GM23338 (cell line): ENCODE data around the gene ZNF516. TPM values are rescaled to one million over a fixed set of nuclear protein-coding genes. Genes with fewer than 3 reads are reported as not detected.

ENCODE experiments used
- ATAC-seq: fragments of 200-7000 bp; cut with Tn5 transposase; 3 replicates; pipeline ENCODE4 v1.9.1; 2020
- DNase-seq: peaks from one replicate; pipeline ENCODE4 v3.0.0-alpha.2; 2015; ENCODE audit warnings: low spot score
- H2AFZ ChIP-seq: fragments of 200-600 bp; sonication (generic); 2 replicates; pipeline ENCODE4 v1.8.0; 2016; ENCODE audit warnings: antibody characterized with exemption, mild to moderate bottlenecking, moderate library complexity
- H3F3A ChIP-seq: fragments of 200-600 bp; sonication (generic); replicated peaks from 2 replicates; pipeline ENCODE4 v1.8.0; 2017; ENCODE audit warnings: antibody characterized with exemption, mixed run types, low read depth
- H3K27ac ChIP-seq: fragments of 200-600 bp; sonication (generic); 2 replicates; pipeline ENCODE4 v1.6.1; 2016; ENCODE audit warnings: low read depth
- H3K27me3 ChIP-seq: fragments of 200-600 bp; sonication (generic); 2 replicates; pipeline ENCODE4 v1.8.0; 2016; ENCODE audit warnings: mild to moderate bottlenecking, mixed run types, moderate library complexity; ENCODE audit not compliant: insufficient read depth
- H3K36me3 ChIP-seq: fragments of 200-600 bp; sonication (generic); 2 replicates; pipeline ENCODE4 v1.8.0; 2016; ENCODE audit warnings: mild to moderate bottlenecking; ENCODE audit not compliant: insufficient read depth
- H3K4me1 ChIP-seq: fragments of 200-600 bp; sonication (generic); 2 replicates; pipeline ENCODE4 v1.8.0; 2016; ENCODE audit warnings: mild to moderate bottlenecking, moderate library complexity; ENCODE audit not compliant: insufficient read depth
- H3K4me2 ChIP-seq: fragments of 200-600 bp; sonication (generic); 2 replicates; pipeline ENCODE4 v1.7.1; 2017; ENCODE audit warnings: mixed run types
- H3K4me3 ChIP-seq: fragments of 200-600 bp; sonication (generic); 2 replicates; pipeline ENCODE4 v1.6.1; 2016; ENCODE audit warnings: mixed run types
- H3K79me2 ChIP-seq: fragments of 200-600 bp; sonication (generic); replicated peaks from 2 replicates; pipeline ENCODE4 v1.8.0; 2017; ENCODE audit warnings: mild to moderate bottlenecking; ENCODE audit not compliant: insufficient read depth
- H3K9me2 ChIP-seq: fragments of 200-600 bp; sonication (generic); 2 replicates; pipeline ENCODE4 v1.8.0; 2017; ENCODE audit not compliant: insufficient read depth
- H4K20me1 ChIP-seq: fragments of 200-600 bp; sonication (generic); replicated peaks from 2 replicates; pipeline ENCODE4 v1.8.0; 2017; ENCODE audit warnings: mild to moderate bottlenecking; ENCODE audit not compliant: insufficient read depth
- H3K27ac Mint-ChIP-seq: 2 replicates; pipeline ENCODE4 v1.8.0; 2020; ENCODE audit warnings: inconsistent platforms, mild to moderate bottlenecking, moderate library complexity, mixed read lengths
- H3K27me3 Mint-ChIP-seq: 3 replicates; pipeline ENCODE4 v1.8.0; 2022; ENCODE audit warnings: low read depth, mild to moderate bottlenecking, moderate library complexity, mixed read lengths, inconsistent platforms; ENCODE audit not compliant: insufficient read depth, poor library complexity
- H3K36me3 Mint-ChIP-seq: 3 replicates; pipeline ENCODE4 v1.8.0; 2021; ENCODE audit warnings: low read depth, mild to moderate bottlenecking, inconsistent platforms, moderate library complexity, mixed read lengths
- H3K4me1 Mint-ChIP-seq: 3 replicates; pipeline ENCODE4 v1.8.0; 2020; ENCODE audit warnings: mild to moderate bottlenecking, inconsistent platforms, mixed read lengths
- H3K4me3 Mint-ChIP-seq: 3 replicates; pipeline ENCODE4 v1.8.0; 2021; ENCODE audit warnings: moderate library complexity, mild to moderate bottlenecking, inconsistent platforms, mixed read lengths
- H3K9me3 Mint-ChIP-seq: 3 replicates; pipeline ENCODE4 v1.8.0; 2020; ENCODE audit warnings: moderate library complexity, mild to moderate bottlenecking, inconsistent platforms, mixed read lengths
- CREB1 ChIP-seq: fragments of 250-450 bp; sonication (Bioruptor Pico); IDR thresholded peaks from 2 replicates; pipeline ENCODE4 v1.5.0; 2020; ENCODE audit warnings: low read depth, mild to moderate bottlenecking, moderate library complexity
- JUNB ChIP-seq: IDR thresholded peaks from one replicate; pipeline ENCODE4 v1.6.1; 2016; ENCODE audit warnings: antibody characterized with exemption; ENCODE audit not compliant: unreplicated experiment
- NANOG ChIP-seq: IDR thresholded peaks from 2 replicates; pipeline ENCODE4 v1.6.1; 2016; ENCODE audit warnings: antibody characterized with exemption, borderline replicate concordance
- REST ChIP-seq: IDR thresholded peaks from one replicate; pipeline ENCODE4 v1.6.1; 2018; ENCODE audit warnings: antibody characterized with exemption; ENCODE audit not compliant: unreplicated experiment
- STAT1 ChIP-seq: IDR thresholded peaks from one replicate; pipeline ENCODE4 v1.6.1; 2016; ENCODE audit warnings: antibody characterized with exemption; ENCODE audit not compliant: unreplicated experiment
- ZNF114 ChIP-seq: fragments of 250-450 bp; sonication (Bioruptor Pico); IDR thresholded peaks from 2 replicates; pipeline ENCODE4 v1.5.0; 2020; ENCODE audit warnings: mild to moderate bottlenecking, moderate library complexity
- ZNF331 ChIP-seq: fragments of 250-450 bp; sonication (Bioruptor Pico); IDR thresholded peaks from 2 replicates; pipeline ENCODE4 v1.5.0; 2020; ENCODE audit warnings: low read depth, mild to moderate bottlenecking, moderate library complexity
- polyA plus RNA-seq: library from polyadenylated mRNA; unstranded; fragments of >200 nt; fragmentation: Nextera tagmentation; extraction: Ambion mirVana; gene quantifications from 2 replicates; pipeline ENCODE4 v1.2.1, GENCODE V29; 2016
- total RNA-seq: library from RNA; depleted of rRNA; stranded (reverse); fragments of >200 nt; shearing (Covaris generic); gene quantifications from 2 replicates; pipeline ENCODE4 v1.2.3, GENCODE V29; 2014
- TF ChIP-seq, protein P1 (sequence below), 2 experiments: fragments of 200-600 bp in 1 of 2; sonication (generic) in 1 of 2; conservative IDR thresholded peaks; 2 replicates each; pipeline versions ENCODE4 v1.5.1 to v1.6.1; 2016 to 2017; ENCODE audit warnings: antibody characterized with exemption in 2 of 2, low read depth in 2 of 2, mild to moderate bottlenecking in 2 of 2, moderate library complexity in 1 of 2

ZNF516 gene
- total and polyA plus RNA-seq, 2 experiments from 2014 or later: 11.9 to 24.2 TPM

- TF ChIP-seq ZNF331 (CRISPR knock-in tag) (no peak), NANOG (no peak), REST (no peak), STAT1 (no peak), CREB1 (CRISPR knock-in tag) (no peak)
These were observed 96.7 kb downstream of the ZNF516 start (continued) for GRCh38 chr18:76398295-76398694.

DNA sequence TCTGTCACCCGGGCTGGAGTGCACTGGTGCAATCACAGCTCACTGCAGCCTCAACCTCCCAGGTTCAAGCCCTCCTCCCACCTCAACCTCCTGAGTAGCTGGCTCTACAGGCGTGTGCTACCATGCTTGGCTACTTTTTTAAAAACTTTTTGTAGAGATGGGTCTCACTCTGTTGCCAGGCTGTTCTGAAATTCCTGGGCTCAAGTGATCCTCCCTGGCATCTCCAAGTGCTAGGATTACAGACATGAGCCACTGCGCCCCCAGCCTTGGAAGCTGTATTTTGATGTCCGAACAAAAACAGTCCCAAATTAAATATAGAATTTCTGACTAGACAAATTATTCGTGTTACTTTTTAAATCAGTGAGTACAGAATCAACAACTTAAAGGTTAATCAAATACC, 97.4 kb downstream of the ZNF516 start:
- Histone ChIP-seq H4K20me1 (no peaks in the 10 kb centered on the region), H3K4me2 (no peak overlapping the region), H3K4me3 (no peak overlapping the region), H3F3A (no peaks in the 10 kb centered on the region), H3K9me2 (no peaks in the 10 kb centered on the region), H2AFZ (no peak overlapping the region), H3K27me3 (no peaks in the 10 kb centered on the region), H3K4me1 (0 out of 2 replicates have a peak, but pooled peaks cover 4% of the 10 kb centered on the region), H3K79me2 (no peaks in the 10 kb centered on the region), H3K27ac (no peak overlapping the region), H3K36me3 (no peaks in the 10 kb centered on the region)
- TF ChIP-seq CREB1 (CRISPR knock-in tag) (no peak), ZNF114 (CRISPR knock-in tag) (no peak), JUNB (no peak), ZNF331 (CRISPR knock-in tag) (no peak), REST (no peak), NANOG (no peak), STAT1 (no peak)
- TF ChIP-seq, protein P1, sequence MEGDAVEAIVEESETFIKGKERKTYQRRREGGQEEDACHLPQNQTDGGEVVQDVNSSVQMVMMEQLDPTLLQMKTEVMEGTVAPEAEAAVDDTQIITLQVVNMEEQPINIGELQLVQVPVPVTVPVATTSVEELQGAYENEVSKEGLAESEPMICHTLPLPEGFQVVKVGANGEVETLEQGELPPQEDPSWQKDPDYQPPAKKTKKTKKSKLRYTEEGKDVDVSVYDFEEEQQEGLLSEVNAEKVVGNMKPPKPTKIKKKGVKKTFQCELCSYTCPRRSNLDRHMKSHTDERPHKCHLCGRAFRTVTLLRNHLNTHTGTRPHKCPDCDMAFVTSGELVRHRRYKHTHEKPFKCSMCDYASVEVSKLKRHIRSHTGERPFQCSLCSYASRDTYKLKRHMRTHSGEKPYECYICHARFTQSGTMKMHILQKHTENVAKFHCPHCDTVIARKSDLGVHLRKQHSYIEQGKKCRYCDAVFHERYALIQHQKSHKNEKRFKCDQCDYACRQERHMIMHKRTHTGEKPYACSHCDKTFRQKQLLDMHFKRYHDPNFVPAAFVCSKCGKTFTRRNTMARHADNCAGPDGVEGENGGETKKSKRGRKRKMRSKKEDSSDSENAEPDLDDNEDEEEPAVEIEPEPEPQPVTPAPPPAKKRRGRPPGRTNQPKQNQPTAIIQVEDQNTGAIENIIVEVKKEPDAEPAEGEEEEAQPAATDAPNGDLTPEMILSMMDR (conservative IDR thresholded peaks at IDR 0.05; ENCODE audit: low read depth in 2 of 2): no peak
- Mint-ChIP-seq H3K27ac (no peak overlapping the region), H3K9me3 (peaks cover 7% of the 10 kb centered on the region), H3K4me3 (no peak overlapping the region), H3K4me1 (peaks cover 19% of the 10 kb centered on the region), H3K27me3 (peaks cover 13% of the 10 kb centered on the region), H3K36me3 (peaks cover 8% of the 10 kb centered on the region)
- ATAC-seq (no peak), DNase-seq (no peak)
